Activated CD8-positive, alpha-beta T cell treated with anti-CD3 and anti-CD28 coated beads for 36 hours (primary cell): Measurements from ENCODE around the gene BMPER. TPM values are rescaled to one million over a fixed set of nuclear protein-coding genes. Genes with fewer than 3 reads are reported as not detected.

Experiments used
- ATAC-seq: fragments of 200-7000 bp; cut with Tn5 transposase; one replicate; pipeline ENCODE4 v1.10.0; 2021; ENCODE audit warnings: mild to moderate bottlenecking, moderate library complexity
- CTCF ChIA-PET: fragments of 350-600 bp; sonication (Branson Sonifier 250); formaldehyde crosslinking; loops from one replicate; lab custom pipeline; 2021; ENCODE audit warnings: antibody characterized with exemption; lab: Charles Lee
- POLR2A ChIA-PET: fragments of 350-600 bp; sonication (Branson Sonifier 250); formaldehyde crosslinking; loops from one replicate; lab custom pipeline; 2021; ENCODE audit warnings: antibody characterized with exemption; lab: Charles Lee
- DNase-seq: peaks from one replicate; pipeline ENCODE4 v3.0.0-alpha.2; 2020
- H3K27ac Mint-ChIP-seq: one replicate; pipeline ENCODE4 v1.8.0; 2021; ENCODE audit warnings: mild to moderate bottlenecking, mixed read lengths
- H3K27me3 Mint-ChIP-seq: one replicate; pipeline ENCODE4 v1.8.0; 2021; ENCODE audit warnings: mixed read lengths
- H3K36me3 Mint-ChIP-seq: one replicate; pipeline ENCODE4 v1.8.0; 2021; ENCODE audit warnings: low read depth, mixed read lengths
- H3K4me1 Mint-ChIP-seq: one replicate; pipeline ENCODE4 v1.8.0; 2021; ENCODE audit warnings: low read depth, mixed read lengths
- H3K4me3 Mint-ChIP-seq: one replicate; pipeline ENCODE4 v1.8.0; 2021; ENCODE audit warnings: mild to moderate bottlenecking, moderate library complexity, mixed read lengths
- H3K9me3 Mint-ChIP-seq: one replicate; pipeline ENCODE4 v1.8.0; 2021; ENCODE audit warnings: mixed read lengths
- intact Hi-C: fragments of 100-400 bp; cut with micrococcal nuclease; formaldehyde crosslinking; loops from one replicate; pipeline ENCODE4 v1.10.0; 2022
- total RNA-seq, 2 experiments: library from RNA; stranded (reverse); gene quantifications; one replicate each; pipeline ENCODE4 v1.2.3, GENCODE V29; 2021
- TF ChIP-seq, protein P1 (sequence below): fragments of 200-600 bp; IDR thresholded peaks from one replicate; pipeline ENCODE4 v1.8.0; 2022; ENCODE audit warnings: antibody characterized with exemption, mild to moderate bottlenecking

Gene BMPER
- not detected for total RNA-seq

DNA sequence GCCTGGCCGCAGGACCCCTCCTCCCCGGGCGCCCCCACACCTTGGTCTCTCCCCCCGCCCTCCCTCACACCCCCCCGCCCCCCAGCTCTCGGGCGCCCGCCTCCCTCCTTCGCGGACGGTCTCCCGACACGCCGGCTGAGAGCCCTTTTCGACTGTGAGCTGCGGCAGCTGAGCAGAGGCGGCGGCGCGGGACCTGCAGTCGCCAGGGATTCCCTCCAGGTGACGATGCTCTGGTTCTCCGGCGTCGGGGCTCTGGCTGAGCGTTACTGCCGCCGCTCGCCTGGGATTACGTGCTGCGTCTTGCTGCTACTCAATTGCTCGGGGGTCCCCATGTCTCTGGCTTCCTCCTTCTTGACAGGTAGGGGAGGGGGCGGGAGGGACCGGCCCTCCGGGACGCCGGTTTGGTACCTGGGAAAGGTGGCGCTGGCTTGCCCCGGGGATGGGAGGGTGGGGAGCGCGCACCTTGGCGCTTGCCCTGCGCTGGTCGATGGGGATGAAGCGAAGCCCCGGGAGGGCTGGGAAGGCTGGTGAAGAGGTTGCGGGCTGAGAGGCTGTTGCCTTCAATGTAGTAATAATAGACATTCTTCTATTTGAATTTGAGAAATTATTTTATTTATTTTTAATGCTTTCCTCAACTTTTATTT lies at the start of gene BMPER:
Gene BMPER (plus strand): TSS at position 151 of the 644 bp plus-strand sequence. CDS start 75 bp downstream, at position 226.
- DNase-seq (peak; percentile 36), ATAC-seq (peak; percentile 46)
- no peaks in the 10 kb centered on the region for H3K36me3 Mint-ChIP-seq
- H3K9me3 Mint-ChIP-seq: no peaks in the 10 kb centered on the region
- POLR2A ChIA-PET: no interaction called here
- intact Hi-C loops: no loop called here
- peak within 1 kb of the TSS; percentile 61 for H3K4me3 Mint-ChIP-seq
- H3K27me3 Mint-ChIP-seq: peaks cover 54% of the 10 kb centered on the region
- H3K4me1 Mint-ChIP-seq: peaks cover 6% of the 10 kb centered on the region
- no peak within 1 kb of the TSS for H3K27ac Mint-ChIP-seq
- CTCF ChIA-PET: interaction anchor here (1.7 to 2.7 kb wide), 2 partner anchors 11 to 39 kb away, joined by 3 to 20 read pairs; no protein-coding TSS in a partner anchor
- TF ChIP-seq, protein P1, sequence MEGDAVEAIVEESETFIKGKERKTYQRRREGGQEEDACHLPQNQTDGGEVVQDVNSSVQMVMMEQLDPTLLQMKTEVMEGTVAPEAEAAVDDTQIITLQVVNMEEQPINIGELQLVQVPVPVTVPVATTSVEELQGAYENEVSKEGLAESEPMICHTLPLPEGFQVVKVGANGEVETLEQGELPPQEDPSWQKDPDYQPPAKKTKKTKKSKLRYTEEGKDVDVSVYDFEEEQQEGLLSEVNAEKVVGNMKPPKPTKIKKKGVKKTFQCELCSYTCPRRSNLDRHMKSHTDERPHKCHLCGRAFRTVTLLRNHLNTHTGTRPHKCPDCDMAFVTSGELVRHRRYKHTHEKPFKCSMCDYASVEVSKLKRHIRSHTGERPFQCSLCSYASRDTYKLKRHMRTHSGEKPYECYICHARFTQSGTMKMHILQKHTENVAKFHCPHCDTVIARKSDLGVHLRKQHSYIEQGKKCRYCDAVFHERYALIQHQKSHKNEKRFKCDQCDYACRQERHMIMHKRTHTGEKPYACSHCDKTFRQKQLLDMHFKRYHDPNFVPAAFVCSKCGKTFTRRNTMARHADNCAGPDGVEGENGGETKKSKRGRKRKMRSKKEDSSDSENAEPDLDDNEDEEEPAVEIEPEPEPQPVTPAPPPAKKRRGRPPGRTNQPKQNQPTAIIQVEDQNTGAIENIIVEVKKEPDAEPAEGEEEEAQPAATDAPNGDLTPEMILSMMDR: no peak

DNA sequence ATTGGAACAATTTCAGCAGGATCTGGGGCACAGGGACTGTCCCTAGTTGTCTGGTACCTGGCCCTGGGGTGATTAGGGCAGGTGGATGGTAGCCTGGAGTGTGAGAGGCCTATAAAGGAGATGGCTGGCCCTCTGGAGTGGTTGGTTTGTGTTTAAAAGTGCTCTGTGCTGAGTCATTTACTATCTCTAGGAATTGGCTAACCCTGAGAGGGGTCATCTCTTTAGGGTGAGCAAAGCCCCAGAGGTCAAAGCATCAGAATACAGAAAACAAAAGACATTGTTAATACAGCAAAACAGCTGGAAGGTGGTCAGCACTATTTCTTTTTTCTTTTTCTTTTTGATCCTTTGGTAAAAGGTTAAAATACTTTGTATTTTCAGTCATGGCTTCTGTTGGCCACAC lies 43.4 kb upstream of the BMPER start:
- TF ChIP-seq, protein P1: no peak
- ChIA-PET CTCF (no interaction called here), POLR2A (no interaction called here)
- Mint-ChIP-seq H3K27ac (no peak overlapping the region), H3K27me3 (peaks cover 7% of the 10 kb centered on the region), H3K36me3 (no peaks in the 10 kb centered on the region), H3K4me1 (no peaks in the 10 kb centered on the region), H3K4me3 (no peak overlapping the region), H3K9me3 (peaks cover 2% of the 10 kb centered on the region)
- intact Hi-C loops: no loop called here
- ATAC-seq: no peak
- no peak for DNase-seq

DNA sequence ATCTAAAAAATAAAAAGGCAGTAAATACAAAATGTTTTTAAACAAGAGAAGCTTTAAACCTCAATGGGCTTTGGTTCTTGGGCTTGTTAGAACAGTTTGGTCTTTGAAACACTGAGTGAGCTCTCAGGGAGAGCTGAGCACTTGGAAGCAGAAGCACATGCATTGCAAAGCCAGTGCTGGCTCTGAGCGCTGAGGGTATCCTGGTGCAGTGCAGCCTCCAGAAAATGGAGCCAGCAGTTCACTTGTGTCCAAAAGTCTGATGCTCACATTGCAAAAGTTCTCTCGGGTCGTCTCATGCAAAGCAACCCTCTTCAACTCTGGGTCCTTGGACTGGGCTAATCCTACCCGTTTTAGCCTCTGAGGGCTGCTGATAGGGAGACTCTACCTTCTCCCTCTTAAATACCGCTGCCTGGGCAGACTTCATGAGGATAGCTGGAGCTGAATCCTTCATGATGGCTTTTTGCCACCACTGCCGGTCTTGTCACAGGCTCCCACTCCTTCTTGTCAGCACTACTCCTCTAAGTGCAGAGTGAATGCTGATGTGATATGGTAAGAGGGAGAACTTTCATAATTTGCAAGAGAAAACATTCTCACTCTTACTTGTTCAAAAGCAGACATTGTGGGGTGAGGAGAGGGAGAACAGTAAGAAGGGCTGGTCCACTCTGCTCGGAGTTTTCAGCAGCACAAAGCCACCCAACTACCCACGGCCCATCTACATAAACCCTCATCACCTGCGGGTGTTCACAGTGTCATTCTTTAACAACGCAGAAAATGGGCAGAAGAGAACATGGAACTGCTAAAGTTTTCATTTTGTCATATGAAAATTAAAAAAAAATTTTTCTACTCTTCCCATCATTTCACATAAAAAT lies 42.2 kb upstream of the BMPER start:
- no peak overlapping the region for H3K4me3 Mint-ChIP-seq
- DNase-seq: no peak
- peaks cover 2% of the 10 kb centered on the region for H3K9me3 Mint-ChIP-seq
- CTCF ChIA-PET: no interaction called here
- H3K27me3 Mint-ChIP-seq: peaks cover 6% of the 10 kb centered on the region
- no peak for ATAC-seq
- POLR2A ChIA-PET: no interaction called here
- H3K36me3 Mint-ChIP-seq: no peaks in the 10 kb centered on the region
- no peaks in the 10 kb centered on the region for H3K4me1 Mint-ChIP-seq
- H3K27ac Mint-ChIP-seq: no peak overlapping the region
- TF ChIP-seq, protein P1: no peak
- intact Hi-C loops: no loop called here

DNA sequence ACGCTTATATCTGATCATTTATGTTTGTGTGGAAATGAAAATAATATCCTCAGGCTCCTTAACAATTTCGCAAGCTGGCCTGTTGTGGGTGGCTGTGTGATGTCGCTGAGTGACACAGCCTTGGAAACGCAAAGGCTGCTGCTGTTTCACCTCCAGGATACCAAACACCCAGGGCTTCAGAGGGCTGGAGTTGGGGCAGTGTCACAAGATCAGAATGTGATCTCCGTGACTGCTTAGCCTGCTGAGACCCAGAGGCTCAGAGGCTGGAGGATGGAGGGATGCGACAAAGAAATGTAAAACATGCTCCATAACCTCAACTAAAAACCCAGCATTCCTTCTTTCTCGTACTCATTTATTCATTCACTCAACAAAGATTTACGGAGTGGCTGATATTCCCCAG lies 37.2 kb upstream of the BMPER start:
- TF ChIP-seq, protein P1: no peak
- CTCF ChIA-PET: no interaction called here
- Mint-ChIP-seq H3K9me3 (no peaks in the 10 kb centered on the region), H3K36me3 (no peaks in the 10 kb centered on the region), H3K27me3 (peaks cover 4% of the 10 kb centered on the region), H3K27ac (no peak overlapping the region), H3K4me1 (no peaks in the 10 kb centered on the region), H3K4me3 (no peak overlapping the region)
- DNase-seq (no peak), ATAC-seq (no peak)
- intact Hi-C loops: no loop called here
- POLR2A ChIA-PET: no interaction called here

DNA sequence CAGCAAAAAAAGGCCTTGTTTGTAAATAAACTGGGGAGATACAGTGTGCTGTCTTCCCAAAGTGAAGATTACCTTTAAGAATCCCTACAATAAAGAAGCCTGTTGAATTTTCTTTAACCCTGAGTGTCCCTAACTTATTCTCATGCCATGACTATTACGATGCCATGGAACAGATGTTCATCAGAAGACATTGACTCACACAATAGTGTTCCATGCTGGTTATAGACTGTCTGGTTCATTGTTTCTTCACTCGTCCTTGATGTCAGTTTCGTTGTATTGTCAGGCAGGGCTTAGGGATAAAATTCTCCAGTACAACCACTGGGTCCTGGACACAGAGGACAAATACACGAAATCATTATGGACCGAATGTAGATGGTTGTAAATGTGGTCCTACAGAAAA lies 36.2 kb upstream of the BMPER start:
- Mint-ChIP-seq H3K4me3 (no peak overlapping the region), H3K36me3 (no peaks in the 10 kb centered on the region), H3K4me1 (no peaks in the 10 kb centered on the region), H3K9me3 (no peaks in the 10 kb centered on the region), H3K27me3 (peaks cover 5% of the 10 kb centered on the region), H3K27ac (no peak overlapping the region)
- POLR2A ChIA-PET: no interaction called here
- DNase-seq (no peak), ATAC-seq (no peak)
- intact Hi-C loops: no loop called here
- TF ChIP-seq, protein P1: no peak
- CTCF ChIA-PET: no interaction called here
